KOPT-K1 (cell line): Measurements from ENCODE around the gene HNRNPAB.
A peak's percentile ranks its signal among the peaks of the same experiment; 100 is the strongest.
"Not testable (repeated sequence)": the region's sequence is repeated elsewhere in the genome, so short reads cannot be mapped to it uniquely, and the experiment has no call there.

Experiments used
- H3K27ac ChIP-seq: fragments of 200-600 bp; sonication (generic); 2 replicates; pipeline ENCODE4 v1.5.1; 2016; ENCODE audit warnings: antibody characterized with exemption, mild to moderate bottlenecking, low read depth, low read length; ENCODE audit not compliant: poor library complexity, severe bottlenecking
- H3K36me3 ChIP-seq: fragments of 200-600 bp; sonication (generic); 2 replicates; pipeline ENCODE4 v1.5.1; 2017; ENCODE audit warnings: antibody characterized with exemption, mild to moderate bottlenecking, low read length, moderate library complexity; ENCODE audit not compliant: insufficient read depth
- H3K9me3 ChIP-seq: fragments of 200-600 bp; sonication (generic); 2 replicates; pipeline ENCODE4 v1.5.1; 2017; ENCODE audit warnings: antibody characterized with exemption, low read length, mild to moderate bottlenecking; ENCODE audit not compliant: insufficient read depth, poor library complexity, severe bottlenecking

The HNRNPAB gene

GRCh38 chr5:178227929-178228328 lies 23.6 kb downstream of the HNRNPAB start:
- H3K36me3 ChIP-seq = peaks cover 85% of the 10 kb centered on the region
- no peaks in the 10 kb centered on the region for H3K9me3 ChIP-seq
- no peak overlapping the region for H3K27ac ChIP-seq

GRCh38 chr5:178228609-178229008 lies 24.3 kb downstream of the HNRNPAB start:
- H3K36me3 ChIP-seq = peaks cover 78% of the 10 kb centered on the region

GRCh38 chr5:178229111-178229510 lies 24.8 kb downstream of the HNRNPAB start:
- H3K27ac ChIP-seq, H3K9me3 ChIP-seq: not testable (repeated sequence)
- H3K36me3 ChIP-seq = peaks cover 73% of the 10 kb centered on the region

More at GRCh38 chr5:178228609-178229008, 24.3 kb downstream of the HNRNPAB start:
- Histone ChIP-seq H3K27ac (no peak overlapping the region), H3K9me3 (no peaks in the 10 kb centered on the region)

- H3K27ac ChIP-seq = no peak overlapping the region
- no peaks in the 10 kb centered on the region for H3K9me3 ChIP-seq
- peaks cover 65% of the 10 kb centered on the region for H3K36me3 ChIP-seq
Observed at GRCh38 chr5:178229861-178230260, 25.5 kb downstream of the HNRNPAB start.

GRCh38 chr5:178230879-178231538 lies 26.7 kb downstream of the HNRNPAB start:
- H3K9me3 ChIP-seq = no peaks in the 10 kb centered on the region
- peak overlapping the region; percentile 88 for H3K27ac ChIP-seq
- peaks cover 54% of the 10 kb centered on the region for H3K36me3 ChIP-seq

- Histone ChIP-seq H3K9me3 (no peaks in the 10 kb centered on the region), H3K27ac (peak overlapping the region; percentile 88), H3K36me3 (peaks cover 48% of the 10 kb centered on the region)
Observed at GRCh38 chr5:178231539-178232123, 27.3 kb downstream of the HNRNPAB start.

- peak within 1 kb of the TSS; percentile 88 for H3K27ac ChIP-seq
Observed at GRCh38 chr5:178232124-178232919, 28.0 kb downstream of the HNRNPAB start, which contains the start of gene PHYKPL. PHYKPL (minus strand) TSS chr5:178232802; CDS start chr5:178232550, 252 bp downstream.

GRCh38 chr5:178232920-178233429 lies 28.6 kb downstream of the HNRNPAB start:
- H3K36me3 ChIP-seq = peaks cover 34% of the 10 kb centered on the region
- H3K27ac ChIP-seq = peak overlapping the region; percentile 88
- H3K9me3 ChIP-seq = no peaks in the 10 kb centered on the region

More at GRCh38 chr5:178232124-178232919, 28.0 kb downstream of the HNRNPAB start, which contains the start of gene PHYKPL:
- Histone ChIP-seq H3K9me3 (no peaks in the 10 kb centered on the region), H3K36me3 (peaks cover 41% of the 10 kb centered on the region)

- Histone ChIP-seq H3K36me3 (peaks cover 22% of the 10 kb centered on the region), H3K27ac (no peak overlapping the region), H3K9me3 (no peaks in the 10 kb centered on the region)
Observed at GRCh38 chr5:178234121-178234749, 29.9 kb downstream of the HNRNPAB start.

- H3K9me3 ChIP-seq = no peaks in the 10 kb centered on the region
- no peak overlapping the region for H3K27ac ChIP-seq
- peaks cover 14% of the 10 kb centered on the region for H3K36me3 ChIP-seq
Observed at GRCh38 chr5:178234750-178235587, 30.6 kb downstream of the HNRNPAB start.

GRCh38 chr5:178235588-178235974 lies 31.2 kb downstream of the HNRNPAB start:
- H3K27ac ChIP-seq = no peak overlapping the region
- H3K36me3 ChIP-seq = peaks cover 8% of the 10 kb centered on the region
- no peaks in the 10 kb centered on the region for H3K9me3 ChIP-seq

GRCh38 chr5:178236126-178236525 lies 31.8 kb downstream of the HNRNPAB start:
- Histone ChIP-seq H3K9me3 (no peaks in the 10 kb centered on the region), H3K36me3 (peaks cover 3% of the 10 kb centered on the region), H3K27ac (no peak overlapping the region)

- Histone ChIP-seq H3K27ac (no peak overlapping the region), H3K36me3 (no peaks in the 10 kb centered on the region), H3K9me3 (no peaks in the 10 kb centered on the region)
Observed at GRCh38 chr5:178236679-178237078, 32.3 kb downstream of the HNRNPAB start.
